GM18508 (cell line): ENCODE results near the gene ADAMTS4.

Experiments used
- ATAC-seq: cut with Tn5 transposase; IDR thresholded peaks from one replicate; pipeline ENCODE4 v1.9.1; 2021; ENCODE audit warnings: moderate number of reproducible peaks; ENCODE audit not compliant: insufficient read depth, unreplicated experiment

Gene ADAMTS4

GRCh38 chr1:161220002-161220401, 21.1 kb upstream of the ADAMTS4 start:
- ATAC-seq = no peak

DNA sequence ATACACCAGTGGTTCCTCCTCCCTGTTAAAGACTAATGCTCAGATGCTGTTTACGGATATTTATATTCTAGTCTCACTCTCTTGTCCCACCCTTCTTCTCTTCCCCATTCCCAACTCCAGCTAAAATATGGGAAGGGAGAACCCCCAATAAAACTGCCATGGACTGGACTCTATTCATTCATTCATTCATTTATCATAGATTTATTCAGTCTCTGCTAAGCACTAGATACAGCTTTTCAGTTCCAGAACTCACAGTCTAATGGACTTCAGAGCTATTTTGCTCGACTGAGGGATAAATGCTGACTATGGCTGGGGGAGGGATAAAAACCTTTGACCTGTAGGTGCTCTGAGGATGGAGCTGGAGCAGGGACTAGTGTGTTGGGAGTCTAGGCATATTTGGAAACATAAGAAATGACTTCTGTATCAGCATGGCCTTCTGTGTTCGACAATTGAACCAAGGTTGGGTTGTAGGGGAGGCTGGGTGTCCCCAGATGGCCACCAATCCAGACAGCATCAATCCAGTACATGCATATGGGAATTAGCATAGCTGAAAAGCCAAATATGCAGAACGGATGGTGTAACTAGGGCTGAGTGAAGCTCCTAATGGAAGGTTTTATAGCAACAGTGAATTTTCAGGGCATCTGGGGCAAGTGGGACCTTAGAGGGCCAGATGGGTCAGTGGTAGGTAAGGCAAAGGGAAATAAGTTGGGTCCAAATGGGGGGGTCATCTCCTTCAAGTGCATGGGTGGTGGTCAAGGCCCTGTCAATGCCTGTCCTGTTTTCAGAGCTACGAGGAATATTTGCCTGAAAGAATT, 20.4 kb upstream of the ADAMTS4 start:
- no peak for ATAC-seq

DNA sequence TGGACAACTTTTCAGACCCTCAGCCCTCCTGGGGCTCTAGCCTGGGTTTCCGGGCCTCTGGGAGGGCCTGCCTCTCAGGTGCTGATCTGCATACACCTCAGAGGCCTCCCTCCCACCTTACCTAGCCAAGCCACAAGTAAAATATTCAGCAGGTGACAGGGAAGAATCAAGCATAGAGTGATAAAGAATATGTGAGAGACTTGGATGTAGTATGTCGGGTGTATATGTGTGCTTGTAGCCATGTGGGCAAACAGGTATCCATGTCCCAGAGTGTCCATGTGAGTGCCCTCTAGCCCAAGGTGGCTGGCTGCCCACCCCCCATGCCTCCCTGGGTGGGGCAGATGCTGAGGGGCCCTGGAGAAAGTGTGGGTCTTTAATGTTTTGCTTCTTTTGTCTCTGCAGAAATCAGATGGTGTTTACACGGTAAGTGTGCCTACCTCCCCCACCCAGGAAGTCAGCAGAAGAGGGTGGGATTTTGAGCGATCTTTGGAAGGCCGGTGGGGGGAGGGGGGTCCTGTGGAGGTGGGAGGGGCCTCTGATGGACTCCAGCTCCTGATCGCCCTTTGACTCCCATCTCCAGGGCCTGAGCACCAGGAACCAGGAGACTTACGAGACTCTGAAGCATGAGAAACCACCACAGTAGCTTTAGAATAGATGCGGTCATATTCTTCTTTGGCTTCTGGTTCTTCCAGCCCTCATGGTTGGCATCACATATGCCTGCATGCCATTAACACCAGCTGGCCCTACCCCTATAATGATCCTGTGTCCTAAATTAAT, 19.6 kb upstream of the ADAMTS4 start:
- no peak for ATAC-seq

- no peak for ATAC-seq
These were observed 19.0 kb upstream of the ADAMTS4 start for GRCh38 chr1:161217831-161218230.

GRCh38 chr1:161216945-161217712, 18.3 kb upstream of the ADAMTS4 start:
- ATAC-seq = peak; percentile 69

- no peak for ATAC-seq
These were observed 16.2 kb upstream of the ADAMTS4 start, which contains the start of gene FCER1G for GRCh38 chr1:161215076-161215475. Gene FCER1G, plus strand, starts transcription at chr1:161215295. Its CDS starts 27 bp downstream, at chr1:161215322.

DNA sequence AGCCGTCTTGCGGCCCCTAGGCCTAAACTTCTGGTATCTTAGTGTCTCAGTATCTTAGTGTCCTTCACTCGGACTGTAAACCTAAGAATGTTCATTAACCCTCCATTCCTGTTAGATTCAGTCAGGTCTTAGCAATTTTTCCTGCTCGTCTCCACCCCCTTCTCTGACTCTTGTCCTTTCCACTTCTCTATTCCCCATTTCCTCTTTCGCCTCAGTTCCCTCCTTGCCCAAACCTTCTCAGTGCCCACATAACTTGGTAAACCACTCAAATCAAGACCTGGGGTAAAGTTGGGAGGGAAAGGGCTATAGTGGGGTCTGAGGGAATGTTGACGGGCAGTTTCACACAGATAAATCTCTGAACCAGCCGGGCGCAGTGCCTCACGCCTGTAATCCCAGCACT, 15.5 kb upstream of the ADAMTS4 start:
- no peak for ATAC-seq

- no peak for ATAC-seq
These were observed 11.0 kb upstream of the ADAMTS4 start for GRCh38 chr1:161209790-161210409.

- no peak for ATAC-seq
These were observed 8.3 kb upstream of the ADAMTS4 start for GRCh38 chr1:161207173-161207572.

DNA sequence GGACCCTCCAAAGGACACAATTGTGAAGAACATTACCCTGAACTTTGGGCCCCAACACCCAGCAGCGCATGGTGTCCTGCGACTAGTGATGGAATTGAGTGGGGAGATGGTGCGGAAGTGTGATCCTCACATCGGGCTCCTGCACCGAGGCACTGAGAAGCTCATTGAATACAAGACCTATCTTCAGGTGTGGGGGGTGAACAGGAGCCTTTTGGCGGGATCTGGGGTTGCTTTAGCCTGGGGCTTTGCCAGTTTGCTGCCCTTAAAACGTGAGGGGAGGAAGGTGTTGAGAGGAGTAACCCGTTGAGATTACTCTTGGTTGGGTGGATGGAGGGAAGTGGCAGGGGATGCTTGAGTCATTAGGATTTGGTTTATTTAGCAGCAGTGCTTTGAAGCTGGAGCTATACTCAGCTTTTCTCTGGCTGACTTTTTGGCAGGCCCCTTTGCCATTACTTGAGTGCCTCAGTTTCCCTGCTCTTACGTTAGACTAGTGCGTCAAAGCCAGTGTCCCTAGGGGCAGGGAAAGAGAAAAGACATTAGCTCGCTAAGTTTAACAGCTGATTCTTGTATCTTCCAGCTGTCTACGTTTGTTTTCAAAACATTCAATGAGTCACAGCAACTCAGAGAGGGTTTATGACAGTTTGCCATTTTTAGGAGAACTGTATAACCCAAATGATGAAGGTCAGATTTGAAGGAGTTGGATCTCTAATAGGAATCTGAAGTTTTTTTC, 7.7 kb upstream of the ADAMTS4 start:
- ATAC-seq = no peak

DNA sequence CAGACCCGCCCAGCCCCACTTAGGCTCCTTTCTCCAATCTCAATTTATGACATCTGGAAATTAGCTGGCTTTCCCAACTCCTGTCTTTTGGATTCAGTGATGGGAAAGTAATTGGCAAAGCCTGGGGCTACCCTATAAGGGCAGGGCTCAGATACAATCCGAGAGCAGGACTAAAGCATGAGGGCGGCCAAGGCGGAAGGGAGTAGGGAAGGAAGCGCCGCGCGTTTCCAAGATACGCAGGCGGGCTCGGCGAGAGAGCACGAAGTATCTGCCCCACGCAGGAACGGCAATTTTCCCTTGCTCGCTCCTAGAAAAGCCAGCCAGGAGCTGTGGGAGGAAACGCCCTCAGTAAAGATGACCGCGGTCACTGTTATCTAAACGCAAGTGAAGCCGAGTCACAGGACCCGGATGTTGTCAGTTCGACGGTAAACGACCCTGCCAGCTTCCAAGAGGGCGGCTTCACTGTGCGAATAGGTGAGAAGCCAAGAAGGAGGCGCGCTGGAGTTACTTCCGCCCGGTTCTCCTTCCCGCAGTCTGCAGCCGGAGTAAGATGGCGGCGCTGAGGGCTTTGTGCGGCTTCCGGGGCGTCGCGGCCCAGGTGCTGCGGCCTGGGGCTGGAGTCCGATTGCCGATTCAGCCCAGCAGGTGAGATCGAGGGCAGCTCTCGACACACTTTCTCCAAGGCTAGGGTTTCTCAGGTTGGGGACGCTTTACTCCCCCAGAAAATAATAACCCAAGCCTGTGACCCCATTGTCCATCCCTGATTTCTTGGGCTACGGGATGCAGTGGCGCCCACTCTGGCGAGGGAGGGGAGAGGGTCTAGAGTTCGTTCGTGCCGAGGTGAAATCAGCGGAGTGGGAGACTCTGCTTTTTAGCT, 3.2 kb upstream of the ADAMTS4 start, which contains the start of gene NDUFS2:
NDUFS2 (plus strand) TSS at position 532 of the 877 bp plus-strand sequence; CDS start at position 551, 19 bp downstream.
- ATAC-seq = peak; percentile 70

- ATAC-seq = no peak
These were observed 2.4 kb upstream of the ADAMTS4 start for GRCh38 chr1:161200992-161201835.

DNA sequence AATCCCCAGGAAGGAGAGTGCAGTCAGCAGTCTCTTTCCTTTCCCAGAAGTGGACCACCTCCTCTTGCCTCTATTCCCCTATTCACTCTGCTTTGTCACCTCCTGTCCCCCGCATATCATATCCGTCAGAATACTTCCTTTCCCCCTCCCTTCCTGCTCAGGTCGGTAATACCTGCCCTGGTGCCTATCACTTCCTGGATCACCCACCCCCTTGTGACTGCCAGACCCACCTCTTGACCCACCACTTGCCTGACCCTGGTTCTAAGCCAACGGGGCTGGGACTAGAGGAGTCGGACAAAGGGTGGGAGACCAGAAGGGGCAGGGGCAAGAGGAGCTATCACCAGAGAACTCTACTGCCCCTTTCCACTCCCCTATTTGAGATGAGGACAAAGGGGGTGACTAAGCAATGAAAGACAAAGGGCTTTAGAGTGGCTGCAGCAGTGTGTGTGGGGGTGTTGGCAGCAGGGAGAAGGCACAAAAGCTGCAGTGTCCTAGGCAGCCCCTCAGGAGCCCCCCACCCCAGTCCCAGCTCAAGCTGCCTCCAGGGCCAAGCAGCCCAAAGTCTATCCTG, 1.7 kb upstream of the ADAMTS4 start:
- no peak for ATAC-seq

- ATAC-seq = no peak
These were observed 769 bp upstream of the ADAMTS4 start for GRCh38 chr1:161199506-161200139.

DNA sequence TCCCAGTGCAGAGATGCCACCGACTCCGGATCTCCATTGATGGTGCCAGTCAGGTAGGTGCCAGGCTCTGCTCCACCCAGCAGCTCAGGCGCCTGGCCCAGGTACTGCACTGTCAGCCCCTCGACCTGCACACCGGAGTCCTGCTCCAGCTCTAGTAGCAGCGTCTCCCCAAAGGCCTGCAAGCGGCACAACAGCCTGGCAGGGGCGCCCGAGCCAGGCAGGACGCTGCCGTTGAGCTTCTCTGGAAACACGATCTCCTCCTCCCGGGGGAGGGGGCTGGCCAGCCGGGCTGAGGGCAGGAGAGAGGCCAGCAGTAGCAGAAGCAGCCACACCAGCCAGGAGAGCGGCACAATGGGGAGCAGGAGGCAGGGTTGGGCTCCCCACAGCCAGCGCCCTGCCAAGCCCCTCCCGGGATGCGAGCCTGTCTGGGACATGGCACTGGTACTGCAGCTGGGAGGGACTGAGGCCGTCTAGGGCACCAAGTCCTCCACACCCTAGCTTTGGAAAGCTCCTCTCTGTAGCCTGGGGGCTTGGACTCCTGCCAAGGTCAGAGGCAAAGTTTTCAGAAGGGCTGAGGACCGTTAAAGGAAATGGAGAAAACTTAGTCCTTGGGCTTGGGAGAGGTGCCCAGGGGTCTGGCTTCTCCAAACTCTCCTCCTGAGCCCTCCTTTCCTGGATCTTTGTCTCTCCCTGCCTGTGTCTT, 509 bp downstream of the ADAMTS4 start:
- no peak for ATAC-seq

DNA sequence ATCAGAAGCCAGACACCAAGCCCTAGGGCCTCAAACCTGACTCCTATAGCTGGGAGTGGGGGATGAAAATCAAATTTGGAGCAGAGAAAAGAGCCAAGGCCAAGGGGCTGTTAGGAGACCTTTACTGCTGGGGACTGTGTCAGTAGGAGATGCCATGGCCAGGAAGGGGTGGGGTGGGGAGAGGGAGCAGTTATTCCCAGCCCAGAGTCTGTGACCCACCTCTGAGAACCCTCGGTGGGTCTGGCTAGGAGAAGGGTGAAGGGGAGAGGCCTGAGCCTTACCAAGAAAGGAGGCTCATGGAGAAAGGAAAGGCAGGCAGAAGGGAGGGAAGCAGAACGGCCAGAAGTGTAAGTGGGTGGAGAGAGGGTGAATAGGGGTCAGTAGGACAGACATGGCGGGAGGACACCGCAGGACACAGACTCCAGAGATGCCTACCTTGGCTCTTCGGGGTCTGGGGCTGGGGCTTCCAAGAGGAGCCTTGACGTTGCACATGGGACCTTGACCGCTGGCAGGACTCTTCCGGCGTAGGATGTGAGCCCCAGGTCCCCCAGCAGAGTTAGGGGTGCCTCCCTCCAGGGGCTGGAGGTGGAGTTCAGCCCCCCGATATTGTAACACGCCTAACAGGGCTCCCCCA, 1.2 kb downstream of the ADAMTS4 start:
- no peak for ATAC-seq
